Hepatocyte (in vitro differentiated cells): Measurements from ENCODE around the gene HHLA2. TPM values are rescaled to one million over a fixed set of nuclear protein-coding genes. Genes with fewer than 3 reads are reported as not detected.
"Not testable (repeated sequence)": the region's sequence is repeated elsewhere in the genome, so short reads cannot be mapped to it uniquely, and the experiment has no call there.

Experiments
- DNase-seq: peaks from one replicate; pipeline ENCODE4 v3.0.0-alpha.2; 2016; ENCODE audit warnings: low spot score
- H2AFZ ChIP-seq: fragments of 200-600 bp; sonication (generic); 2 replicates; pipeline ENCODE4 v1.6.0; 2016; ENCODE audit warnings: antibody characterized with exemption, mild to moderate bottlenecking
- H3K27ac ChIP-seq: fragments of 200-600 bp; sonication (generic); 2 replicates; pipeline ENCODE4 v1.5.1; 2016; ENCODE audit warnings: mild to moderate bottlenecking
- H3K27me3 ChIP-seq: fragments of 200-600 bp; sonication (generic); 2 replicates; pipeline ENCODE4 v1.6.1; 2016
- H3K36me3 ChIP-seq: fragments of 200-600 bp; sonication (generic); replicated peaks from 2 replicates; pipeline ENCODE4 v1.5.1; 2016; ENCODE audit warnings: low read depth; ENCODE audit not compliant: insufficient read depth
- H3K4me1 ChIP-seq: fragments of 200-600 bp; sonication (generic); 2 replicates; pipeline ENCODE4 v1.5.1; 2016; ENCODE audit warnings: mild to moderate bottlenecking, moderate library complexity; ENCODE audit not compliant: insufficient read depth
- H3K4me2 ChIP-seq: fragments of 200-600 bp; sonication (generic); 2 replicates; pipeline ENCODE4 v1.6.0; 2016
- H3K4me3 ChIP-seq: fragments of 200-600 bp; sonication (generic); 2 replicates; pipeline ENCODE4 v1.5.1; 2016; ENCODE audit warnings: mild to moderate bottlenecking
- H3K79me2 ChIP-seq: fragments of 200-600 bp; sonication (generic); 2 replicates; pipeline ENCODE4 v1.6.0; 2017; ENCODE audit warnings: mild to moderate bottlenecking
- H3K9me2 ChIP-seq: fragments of 200-600 bp; sonication (generic); replicated peaks from 2 replicates; pipeline ENCODE4 v1.6.0; 2017; ENCODE audit warnings: mild to moderate bottlenecking; ENCODE audit not compliant: insufficient read depth
- H3K9me3 ChIP-seq: fragments of 200-600 bp; sonication (generic); 2 replicates; pipeline ENCODE4 v1.5.1; 2016; ENCODE audit warnings: low read depth, mild to moderate bottlenecking
- H4K20me1 ChIP-seq: fragments of 200-600 bp; sonication (generic); 2 replicates; pipeline ENCODE4 v1.6.0; 2016; ENCODE audit warnings: mild to moderate bottlenecking; ENCODE audit not compliant: insufficient read depth, poor library complexity, severe bottlenecking
- CTCF ChIP-seq: fragments of 200-600 bp; sonication (generic); IDR thresholded peaks from 2 replicates; pipeline ENCODE4 v1.5.1; 2016; ENCODE audit warnings: antibody characterized with exemption, mild to moderate bottlenecking; ENCODE audit not compliant: poor library complexity
- EZH2 ChIP-seq: fragments of 200-600 bp; sonication (generic); IDR thresholded peaks from 2 replicates; pipeline ENCODE4 v1.6.1; 2016; ENCODE audit warnings: antibody characterized with exemption, mild to moderate bottlenecking, borderline replicate concordance
- EZH2phosphoT487 ChIP-seq: fragments of 200-600 bp; sonication (generic); IDR thresholded peaks from one replicate; pipeline ENCODE4 v1.6.1; 2018; ENCODE audit warnings: antibody characterized with exemption, mild to moderate bottlenecking, low read depth, moderate library complexity; ENCODE audit not compliant: unreplicated experiment, severe bottlenecking
- WGBS: methylation state at CpG from one replicate; pipeline ENCODE4 v1.1.6; 2016; ENCODE audit warnings: low lambda C conversion rate; ENCODE audit errors: missing lambda C conversion rate; 5-methylcytosine and 5-hydroxymethylcytosine counted together
- polyA plus RNA-seq: library from polyadenylated mRNA; unstranded; fragments of >200 nt; fragmentation: Nextera tagmentation; extraction: Ambion mirVana; gene quantifications from 2 replicates; pipeline ENCODE4 v1.2.1, GENCODE V29; 2016
- total RNA-seq: library from RNA; depleted of rRNA; stranded (reverse); fragments of >200 nt; gene quantifications from 2 replicates; pipeline ENCODE4 v1.2.3, GENCODE V29; 2014

HHLA2 gene
- total and polyA plus RNA-seq, 2 experiments from 2014 or later: 6.1 to 21.8 TPM

GRCh38 chr3:108271626-108272025, 24.7 kb upstream of the HHLA2 start:
- TF ChIP-seq EZH2 (no peak), CTCF (no peak), EZH2phosphoT487 (no peak)
- H3K36me3 ChIP-seq: no peaks in the 10 kb centered on the region
- no peak for DNase-seq
- H3K9me3 ChIP-seq: no peaks in the 10 kb centered on the region
- no peak overlapping the region for H2AFZ ChIP-seq
- WGBS: 66% methylated on average over 2 of the region's 2 CpGs
- no peaks in the 10 kb centered on the region for H3K27me3 ChIP-seq
- H4K20me1 ChIP-seq: no peaks in the 10 kb centered on the region
- no peak overlapping the region for H3K4me3 ChIP-seq
- H3K4me1 ChIP-seq: peaks cover 10% of the 10 kb centered on the region
- H3K79me2 ChIP-seq: no peaks in the 10 kb centered on the region
- H3K4me2 ChIP-seq: no peak overlapping the region
- H3K9me2 ChIP-seq: no peaks in the 10 kb centered on the region
- no peak overlapping the region for H3K27ac ChIP-seq

- not testable (repeated sequence) for H3K27me3 ChIP-seq, DNase-seq, H2AFZ ChIP-seq, H4K20me1 ChIP-seq, H3K79me2 ChIP-seq, H3K9me3 ChIP-seq, H3K4me3 ChIP-seq, H3K36me3 ChIP-seq, H3K9me2 ChIP-seq, H3K27ac ChIP-seq, H3K4me2 ChIP-seq
- H3K4me1 ChIP-seq: peaks cover 17% of the 10 kb centered on the region
- WGBS: 88% methylated on average over 4 of the region's 4 CpGs
These were observed 17.3 kb upstream of the HHLA2 start for GRCh38 chr3:108279066-108279465.

GRCh38 chr3:108280476-108280875, 15.9 kb upstream of the HHLA2 start:
- H3K4me2 ChIP-seq: no peak overlapping the region
- no peaks in the 10 kb centered on the region for H3K9me3 ChIP-seq
- no peaks in the 10 kb centered on the region for H4K20me1 ChIP-seq
- H3K36me3 ChIP-seq: no peaks in the 10 kb centered on the region
- TF ChIP-seq EZH2phosphoT487: no peak
- TF ChIP-seq CTCF: no peak
- TF ChIP-seq EZH2: no peak
- no peak overlapping the region for H3K27ac ChIP-seq
- no peaks in the 10 kb centered on the region for H3K27me3 ChIP-seq
- no peaks in the 10 kb centered on the region for H3K9me2 ChIP-seq
- peaks cover 17% of the 10 kb centered on the region for H3K4me1 ChIP-seq
- H3K4me3 ChIP-seq: no peak overlapping the region
- H3K79me2 ChIP-seq: no peaks in the 10 kb centered on the region
- no peak overlapping the region for H2AFZ ChIP-seq
- no peak for DNase-seq

- H4K20me1 ChIP-seq: no peaks in the 10 kb centered on the region
- H3K79me2 ChIP-seq: no peaks in the 10 kb centered on the region
- no peak overlapping the region for H3K27ac ChIP-seq
- H3K27me3 ChIP-seq: no peaks in the 10 kb centered on the region
- DNase-seq: no peak
- H3K4me3 ChIP-seq: no peak overlapping the region
- TF ChIP-seq EZH2phosphoT487: no peak
- no peak for TF ChIP-seq EZH2
- no peak for TF ChIP-seq CTCF
- H3K9me3 ChIP-seq: no peaks in the 10 kb centered on the region
- H3K4me1 ChIP-seq: peaks cover 8% of the 10 kb centered on the region
- H2AFZ ChIP-seq: no peak overlapping the region
- no peaks in the 10 kb centered on the region for H3K9me2 ChIP-seq
- no peak overlapping the region for H3K4me2 ChIP-seq
- no peaks in the 10 kb centered on the region for H3K36me3 ChIP-seq
These were observed 14.7 kb upstream of the HHLA2 start for GRCh38 chr3:108281670-108282069.
